Gastroesophageal sphincter (tissue), 4 donors: ENCODE data around the gene NBDY. TPM values are rescaled to one million over a fixed set of nuclear protein-coding genes. Genes with fewer than 3 reads are reported as not detected.

ENCODE experiments used
- ATAC-seq: fragments of 150-250 bp; one replicate; pipeline ENCODE4 v1.9.1; 2016; ENCODE audit warnings: mild to moderate bottlenecking, moderate library complexity
- H3K27ac ChIP-seq, 4 donors: fragments of 200-600 bp; sonication (generic) in 3 of 4; 1 replicate in 3 of 4; 2 replicates in 1 of 4; pipeline ENCODE4 v1.5.1; 2016 to 2019
- H3K27me3 ChIP-seq: fragments of 200-600 bp; sonication (generic); one replicate; pipeline ENCODE4 v1.5.1; 2019
- H3K36me3 ChIP-seq, 2 donors: fragments of 200-600 bp; sonication (generic); one replicate each; pipeline ENCODE4 v1.5.1; 2019; ENCODE audit warnings: control low read depth in 1 of 2
- H3K4me1 ChIP-seq, 3 donors: fragments of 200-600 bp; sonication (generic); 1 replicate in 2 of 3; 2 replicates in 1 of 3; pipeline ENCODE4 v1.5.1; 2016 to 2019; ENCODE audit warnings: control low read depth in 2 of 3
- H3K4me3 ChIP-seq, 2 donors: fragments of 200-600 bp; sonication (generic); one replicate each; pipeline ENCODE4 v1.5.1; 2019; ENCODE audit warnings: mild to moderate bottlenecking in 1 of 2, moderate library complexity in 1 of 2
- H3K9me3 ChIP-seq, 3 donors: fragments of 200-600 bp; sonication (generic); one replicate each; pipeline ENCODE4 v1.5.1; 2017 to 2019; ENCODE audit warnings: control low read depth in 2 of 3
- CTCF ChIP-seq, 4 experiments: fragments of 200-600 bp in 2 of 4; fragments of 450-650 bp in 2 of 4; sonication (generic) in 1 of 4; IDR thresholded peaks; one replicate each; pipeline ENCODE4 v1.5.1; 2017 to 2019; ENCODE audit warnings: antibody characterized with exemption in 4 of 4, mild to moderate bottlenecking in 2 of 4, moderate library complexity in 2 of 4
- EP300 ChIP-seq: sonication (generic); formaldehyde crosslinking; IDR thresholded peaks from one replicate; pipeline ENCODE4 v1.6.1; 2017; ENCODE audit warnings: antibody characterized with exemption, mild to moderate bottlenecking
- POLR2A ChIP-seq, 2 donors: fragments of 450-650 bp; IDR thresholded peaks; one replicate each; pipeline ENCODE4 v1.6.1; 2017; ENCODE audit warnings: antibody characterized with exemption in 2 of 2, mild to moderate bottlenecking in 2 of 2, moderate library complexity in 1 of 2
- POLR2AphosphoS5 ChIP-seq: sonication (generic); formaldehyde crosslinking; IDR thresholded peaks from one replicate; pipeline ENCODE4 v1.6.1; 2017; ENCODE audit warnings: antibody characterized with exemption
- WGBS, 2 donors: methylation state at CpG; one replicate each; pipeline ENCODE4 v1.1.5; 2018; ENCODE audit warnings: low coverage in 1 of 2; 5-methylcytosine and 5-hydroxymethylcytosine counted together
- total RNA-seq, 4 donors: library from RNA; depleted of rRNA; stranded (reverse); fragments of >200 nt; gene quantifications; one replicate each; pipeline ENCODE4 v1.1.0, GENCODE V29; 2016

NBDY gene
- total RNA-seq, 4 donors from 2014 or later = 6.6 to 16.0 (median 12.0) TPM

GRCh38 chrX:56798339-56798711 lies 69.3 kb downstream of the NBDY start:
- ATAC-seq = no peak
- H3K9me3 ChIP-seq = no peaks in the 10 kb centered on the region
- WGBS, 2 donors = no CpG with 5 or more reads among the region's 5 CpGs
- no peak overlapping the region for H3K27ac ChIP-seq
- H3K36me3 ChIP-seq = no peaks in the 10 kb centered on the region
- no peak overlapping the region for H3K4me3 ChIP-seq
- peaks cover 0 to 6% (median 0%) of the 10 kb centered on the region in 3 donors for H3K4me1 ChIP-seq
- no peaks in the 10 kb centered on the region for H3K27me3 ChIP-seq
- no peak for TF ChIP-seq POLR2A (IDR thresholded peaks at IDR 0.05)
- TF ChIP-seq POLR2AphosphoS5 = no peak
- TF ChIP-seq EP300 = no peak
- TF ChIP-seq CTCF (IDR thresholded peaks at IDR 0.05) = no peak

GRCh38 chrX:56798866-56799758 lies 70.1 kb downstream of the NBDY start:
- TF ChIP-seq POLR2AphosphoS5 (no peak), CTCF (IDR thresholded peaks at IDR 0.05) (peak in 1 of 4 experiments; percentile 55), POLR2A (IDR thresholded peaks at IDR 0.05) (no peak), EP300 (no peak)
- ATAC-seq = peak; percentile 54
- H3K9me3 ChIP-seq = no peaks in the 10 kb centered on the region
- no peak overlapping the region for H3K27ac ChIP-seq
- 33 to 50% methylated on average over 1 of the region's 13 CpGs for WGBS, 2 donors
- H3K4me1 ChIP-seq = peaks cover 0 to 9% (median 4%) of the 10 kb centered on the region in 3 donors
- no peaks in the 10 kb centered on the region for H3K27me3 ChIP-seq
- no peak overlapping the region for H3K4me3 ChIP-seq
- H3K36me3 ChIP-seq = no peaks in the 10 kb centered on the region

- TF ChIP-seq CTCF (IDR thresholded peaks at IDR 0.05) (no peak), POLR2A (IDR thresholded peaks at IDR 0.05) (no peak), EP300 (no peak), POLR2AphosphoS5 (no peak)
- WGBS, 2 donors = no CpG with 5 or more reads among the region's 3 CpGs
- H3K27me3 ChIP-seq = no peaks in the 10 kb centered on the region
- H3K36me3 ChIP-seq = no peaks in the 10 kb centered on the region
- H3K9me3 ChIP-seq = no peaks in the 10 kb centered on the region
- peaks cover 0 to 9% (median 9%) of the 10 kb centered on the region in 3 donors for H3K4me1 ChIP-seq
- no peak for ATAC-seq
- H3K27ac ChIP-seq = no peak overlapping the region
- no peak overlapping the region for H3K4me3 ChIP-seq
Observed at GRCh38 chrX:56800307-56800706, 71.3 kb downstream of the NBDY start.

- 59 to 72% methylated on average over 2 to 4 of the region's 7 CpGs for WGBS, 2 donors
- no peaks in the 10 kb centered on the region for H3K27me3 ChIP-seq
- TF ChIP-seq CTCF (IDR thresholded peaks at IDR 0.05) (no peak), POLR2AphosphoS5 (no peak), POLR2A (IDR thresholded peaks at IDR 0.05) (no peak), EP300 (no peak)
- no peak overlapping the region for H3K4me3 ChIP-seq
- no peaks in the 10 kb centered on the region for H3K9me3 ChIP-seq
- H3K4me1 ChIP-seq = peaks cover 0 to 9% (median 9%) of the 10 kb centered on the region in 3 donors
- H3K36me3 ChIP-seq = no peaks in the 10 kb centered on the region
- ATAC-seq = no peak
- H3K27ac ChIP-seq = no peak overlapping the region
Observed at GRCh38 chrX:56800801-56801200, 71.8 kb downstream of the NBDY start.

GRCh38 chrX:56802428-56802827 lies 73.4 kb downstream of the NBDY start:
- peak overlapping the region in 1 of 4 donors; percentile 89 for H3K27ac ChIP-seq
- WGBS, 2 donors = 51 to 92% methylated on average over 2 to 3 of the region's 4 CpGs
- ATAC-seq = no peak
- H3K4me1 ChIP-seq = peaks cover 0 to 9% (median 9%) of the 10 kb centered on the region in 3 donors
- no peak overlapping the region for H3K4me3 ChIP-seq
- H3K36me3 ChIP-seq = no peaks in the 10 kb centered on the region
- no peaks in the 10 kb centered on the region for H3K9me3 ChIP-seq
- H3K27me3 ChIP-seq = no peaks in the 10 kb centered on the region
- no peak for TF ChIP-seq POLR2AphosphoS5
- TF ChIP-seq POLR2A (IDR thresholded peaks at IDR 0.05) = no peak
- no peak for TF ChIP-seq EP300
- TF ChIP-seq CTCF (IDR thresholded peaks at IDR 0.05) = no peak
